GM23338 (cell line): ENCODE data around the gene SH2D3C. TPM values are rescaled to one million over a fixed set of nuclear protein-coding genes. Genes with fewer than 3 reads are reported as not detected.

Experiments
- ATAC-seq: fragments of 200-7000 bp; cut with Tn5 transposase; 3 replicates; pipeline ENCODE4 v1.9.1; 2020
- DNase-seq: peaks from one replicate; pipeline ENCODE4 v3.0.0-alpha.2; 2015; ENCODE audit warnings: low spot score
- H2AFZ ChIP-seq: fragments of 200-600 bp; sonication (generic); 2 replicates; pipeline ENCODE4 v1.8.0; 2016; ENCODE audit warnings: antibody characterized with exemption, mild to moderate bottlenecking, moderate library complexity
- H3F3A ChIP-seq: fragments of 200-600 bp; sonication (generic); replicated peaks from 2 replicates; pipeline ENCODE4 v1.8.0; 2017; ENCODE audit warnings: antibody characterized with exemption, mixed run types, low read depth
- H3K27ac ChIP-seq: fragments of 200-600 bp; sonication (generic); 2 replicates; pipeline ENCODE4 v1.6.1; 2016; ENCODE audit warnings: low read depth
- H3K27me3 ChIP-seq: fragments of 200-600 bp; sonication (generic); 2 replicates; pipeline ENCODE4 v1.8.0; 2016; ENCODE audit warnings: mild to moderate bottlenecking, mixed run types, moderate library complexity; ENCODE audit not compliant: insufficient read depth
- H3K36me3 ChIP-seq: fragments of 200-600 bp; sonication (generic); 2 replicates; pipeline ENCODE4 v1.8.0; 2016; ENCODE audit warnings: mild to moderate bottlenecking; ENCODE audit not compliant: insufficient read depth
- H3K4me1 ChIP-seq: fragments of 200-600 bp; sonication (generic); 2 replicates; pipeline ENCODE4 v1.8.0; 2016; ENCODE audit warnings: mild to moderate bottlenecking, moderate library complexity; ENCODE audit not compliant: insufficient read depth
- H3K4me2 ChIP-seq: fragments of 200-600 bp; sonication (generic); 2 replicates; pipeline ENCODE4 v1.7.1; 2017; ENCODE audit warnings: mixed run types
- H3K4me3 ChIP-seq: fragments of 200-600 bp; sonication (generic); 2 replicates; pipeline ENCODE4 v1.6.1; 2016; ENCODE audit warnings: mixed run types
- H3K79me2 ChIP-seq: fragments of 200-600 bp; sonication (generic); replicated peaks from 2 replicates; pipeline ENCODE4 v1.8.0; 2017; ENCODE audit warnings: mild to moderate bottlenecking; ENCODE audit not compliant: insufficient read depth
- H3K9me2 ChIP-seq: fragments of 200-600 bp; sonication (generic); 2 replicates; pipeline ENCODE4 v1.8.0; 2017; ENCODE audit not compliant: insufficient read depth
- H4K20me1 ChIP-seq: fragments of 200-600 bp; sonication (generic); replicated peaks from 2 replicates; pipeline ENCODE4 v1.8.0; 2017; ENCODE audit warnings: mild to moderate bottlenecking; ENCODE audit not compliant: insufficient read depth
- H3K27ac Mint-ChIP-seq: 2 replicates; pipeline ENCODE4 v1.8.0; 2020; ENCODE audit warnings: inconsistent platforms, mild to moderate bottlenecking, moderate library complexity, mixed read lengths
- H3K27me3 Mint-ChIP-seq: 3 replicates; pipeline ENCODE4 v1.8.0; 2022; ENCODE audit warnings: low read depth, mild to moderate bottlenecking, moderate library complexity, mixed read lengths, inconsistent platforms; ENCODE audit not compliant: insufficient read depth, poor library complexity
- H3K36me3 Mint-ChIP-seq: 3 replicates; pipeline ENCODE4 v1.8.0; 2021; ENCODE audit warnings: low read depth, mild to moderate bottlenecking, inconsistent platforms, moderate library complexity, mixed read lengths
- H3K4me1 Mint-ChIP-seq: 3 replicates; pipeline ENCODE4 v1.8.0; 2020; ENCODE audit warnings: mild to moderate bottlenecking, inconsistent platforms, mixed read lengths
- H3K4me3 Mint-ChIP-seq: 3 replicates; pipeline ENCODE4 v1.8.0; 2021; ENCODE audit warnings: moderate library complexity, mild to moderate bottlenecking, inconsistent platforms, mixed read lengths
- H3K9me3 Mint-ChIP-seq: 3 replicates; pipeline ENCODE4 v1.8.0; 2020; ENCODE audit warnings: moderate library complexity, mild to moderate bottlenecking, inconsistent platforms, mixed read lengths
- CREB1 ChIP-seq: fragments of 250-450 bp; sonication (Bioruptor Pico); IDR thresholded peaks from 2 replicates; pipeline ENCODE4 v1.5.0; 2020; ENCODE audit warnings: low read depth, mild to moderate bottlenecking, moderate library complexity
- CTCF ChIP-seq, 2 experiments: fragments of 200-600 bp in 1 of 2; sonication (generic) in 1 of 2; conservative IDR thresholded peaks; 2 replicates each; pipeline versions ENCODE4 v1.5.1 to v1.6.1; 2016 to 2017; ENCODE audit warnings: antibody characterized with exemption in 2 of 2, low read depth in 2 of 2, mild to moderate bottlenecking in 2 of 2, moderate library complexity in 1 of 2
- EZH2 ChIP-seq: fragments of 200-600 bp; sonication (generic); IDR thresholded peaks from one replicate; pipeline ENCODE4 v1.8.0; 2017; ENCODE audit warnings: antibody characterized with exemption, mild to moderate bottlenecking, low read depth; ENCODE audit not compliant: unreplicated experiment
- EZH2phosphoT487 ChIP-seq: fragments of 200-600 bp; sonication (generic); IDR thresholded peaks from one replicate; pipeline ENCODE4 v1.8.1; 2018; ENCODE audit warnings: antibody characterized with exemption; ENCODE audit not compliant: unreplicated experiment
- JUNB ChIP-seq: IDR thresholded peaks from one replicate; pipeline ENCODE4 v1.6.1; 2016; ENCODE audit warnings: antibody characterized with exemption; ENCODE audit not compliant: unreplicated experiment
- NANOG ChIP-seq: IDR thresholded peaks from 2 replicates; pipeline ENCODE4 v1.6.1; 2016; ENCODE audit warnings: antibody characterized with exemption, borderline replicate concordance
- POLR2AphosphoS5 ChIP-seq: IDR thresholded peaks from 2 replicates; pipeline ENCODE4 v1.6.1; 2016; ENCODE audit warnings: antibody characterized with exemption, low read depth
- REST ChIP-seq: IDR thresholded peaks from one replicate; pipeline ENCODE4 v1.6.1; 2018; ENCODE audit warnings: antibody characterized with exemption; ENCODE audit not compliant: unreplicated experiment
- STAT1 ChIP-seq: IDR thresholded peaks from one replicate; pipeline ENCODE4 v1.6.1; 2016; ENCODE audit warnings: antibody characterized with exemption; ENCODE audit not compliant: unreplicated experiment
- ZNF114 ChIP-seq: fragments of 250-450 bp; sonication (Bioruptor Pico); IDR thresholded peaks from 2 replicates; pipeline ENCODE4 v1.5.0; 2020; ENCODE audit warnings: mild to moderate bottlenecking, moderate library complexity
- ZNF331 ChIP-seq: fragments of 250-450 bp; sonication (Bioruptor Pico); IDR thresholded peaks from 2 replicates; pipeline ENCODE4 v1.5.0; 2020; ENCODE audit warnings: low read depth, mild to moderate bottlenecking, moderate library complexity
- ZNF462 ChIP-seq: fragments of 250-450 bp; sonication (Bioruptor Pico); IDR thresholded peaks from 2 replicates; pipeline ENCODE4 v1.5.0; 2020; ENCODE audit warnings: mild to moderate bottlenecking, moderate library complexity
- polyA plus RNA-seq: library from polyadenylated mRNA; unstranded; fragments of >200 nt; fragmentation: Nextera tagmentation; extraction: Ambion mirVana; gene quantifications from 2 replicates; pipeline ENCODE4 v1.2.1, GENCODE V29; 2016
- total RNA-seq: library from RNA; depleted of rRNA; stranded (reverse); fragments of >200 nt; shearing (Covaris generic); gene quantifications from 2 replicates; pipeline ENCODE4 v1.2.3, GENCODE V29; 2014
- TF ChIP-seq, protein P1 (sequence below): IDR thresholded peaks from 2 replicates; pipeline ENCODE4 v1.6.1; 2016; ENCODE audit warnings: antibody characterized with exemption

SH2D3C gene
- total and polyA plus RNA-seq, 2 experiments from 2014 or later, result 4.2 to 4.5 TPM

- H3K27ac Mint-ChIP-seq, result no peak overlapping the region
- H3K4me1 Mint-ChIP-seq, result peaks cover 19% of the 10 kb centered on the region
- Histone ChIP-seq H3K27ac (no peak overlapping the region), H3K36me3 (no peaks in the 10 kb centered on the region), H3K79me2 (no peaks in the 10 kb centered on the region), H4K20me1 (no peaks in the 10 kb centered on the region), H3K27me3 (no peaks in the 10 kb centered on the region), H2AFZ (no peak overlapping the region), H3K4me3 (no peak overlapping the region), H3F3A (0 out of 2 replicates have a peak, but pooled peaks cover 3% of the 10 kb centered on the region), H3K4me2 (no peak overlapping the region), H3K4me1 (peaks cover 10% of the 10 kb centered on the region), H3K9me2 (no peaks in the 10 kb centered on the region)
- ATAC-seq, result no peak
- H3K36me3 Mint-ChIP-seq, result no peaks in the 10 kb centered on the region
- no peak for DNase-seq
- TF ChIP-seq STAT1 (no peak), CTCF (conservative IDR thresholded peaks at IDR 0.05; ENCODE audit: low read depth in 2 of 2) (no peak), EZH2 (no peak), POLR2AphosphoS5 (no peak), ZNF462 (CRISPR knock-in tag) (no peak), EZH2phosphoT487 (no peak), CREB1 (CRISPR knock-in tag) (no peak), ZNF331 (CRISPR knock-in tag) (no peak), NANOG (no peak), JUNB (no peak), ZNF114 (no peak), REST (no peak)
- TF ChIP-seq, protein P1, sequence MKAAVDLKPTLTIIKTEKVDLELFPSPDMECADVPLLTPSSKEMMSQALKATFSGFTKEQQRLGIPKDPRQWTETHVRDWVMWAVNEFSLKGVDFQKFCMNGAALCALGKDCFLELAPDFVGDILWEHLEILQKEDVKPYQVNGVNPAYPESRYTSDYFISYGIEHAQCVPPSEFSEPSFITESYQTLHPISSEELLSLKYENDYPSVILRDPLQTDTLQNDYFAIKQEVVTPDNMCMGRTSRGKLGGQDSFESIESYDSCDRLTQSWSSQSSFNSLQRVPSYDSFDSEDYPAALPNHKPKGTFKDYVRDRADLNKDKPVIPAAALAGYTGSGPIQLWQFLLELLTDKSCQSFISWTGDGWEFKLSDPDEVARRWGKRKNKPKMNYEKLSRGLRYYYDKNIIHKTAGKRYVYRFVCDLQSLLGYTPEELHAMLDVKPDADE, result no peak
- peaks cover 12% of the 10 kb centered on the region for H3K27me3 Mint-ChIP-seq
- no peaks in the 10 kb centered on the region for H3K9me3 Mint-ChIP-seq
- no peak overlapping the region for H3K4me3 Mint-ChIP-seq
Observed at GRCh38 chr9:127720031-127720864, 58.2 kb downstream of the SH2D3C start.
